GM12878 (cell line): ENCODE measurements around the gene CASP10. TPM values are rescaled to one million over a fixed set of nuclear protein-coding genes. Genes with fewer than 3 reads are reported as not detected.

Source experiments
- ATAC-seq: fragments of 200-7000 bp; cut with Tn5 transposase; 3 replicates; pipeline ENCODE4 v1.9.1; 2020; ENCODE audit warnings: mild to moderate bottlenecking, moderate library complexity
- BruUV-seq: library from RNA; stranded (reverse); fragments of 400-500 nt; replicated peaks from 2 replicates; lab custom pipeline; 2021; lab: Mats Ljungman, UMichigan
- CTCF ChIA-PET: fragments of 300-600 bp; sonication (Branson Sonifier 250); formaldehyde crosslinking; extraction: SDS; loops from one replicate; lab custom pipeline; 2021; ENCODE audit warnings: inconsistent platforms; lab: Yijun Ruan, JAX
- POLR2A ChIA-PET: fragments of 350-600 bp; formaldehyde crosslinking; extraction: SDS; loops from one replicate; lab custom pipeline; 2021; ENCODE audit warnings: inconsistent platforms; lab: Charles Lee
- RAD21 ChIA-PET: fragments of 300-600 bp; sonication (Branson Sonifier 250); formaldehyde crosslinking; loops from one replicate; lab custom pipeline; 2023; ENCODE audit warnings: antibody characterized with exemption; ENCODE audit not compliant: unreplicated experiment; lab: Charles Lee
- SMC1A ChIA-PET: fragments of 300-600 bp; sonication (Branson Sonifier 250); formaldehyde crosslinking; loops from one replicate; lab custom pipeline; 2023; ENCODE audit not compliant: unreplicated experiment, uncharacterized antibody; lab: Charles Lee
- DNase-seq: peaks from one replicate; pipeline ENCODE4 v3.0.0-alpha.2; 2011; ENCODE audit warnings: low read depth, low spot score
- FAIRE-seq: peaks from 3 replicates; lab custom pipeline; 2011; peaks lifted over from hg19 to GRCh38; lab: Jason Lieb, UNC
- H2AFZ ChIP-seq: 2 replicates; pipeline ENCODE4 v1.6.0; 2011; ENCODE audit warnings: low read depth, low read length, control low read depth; ENCODE audit not compliant: control insufficient read depth
- H3K27ac ChIP-seq: 2 replicates; pipeline ENCODE4 v1.5.1; 2011; ENCODE audit warnings: control low read depth; ENCODE audit not compliant: control insufficient read depth, insufficient read depth
- H3K27me3 ChIP-seq, 2 experiments: replicated peaks in 1 of 2; 2 replicates each; pipeline versions ENCODE4 v1.6.0 to v1.6.1; 2011; ENCODE audit warnings: low read length in 1 of 2; ENCODE audit not compliant: control insufficient read depth in 2 of 2, insufficient read depth in 2 of 2
- H3K36me3 ChIP-seq, 2 experiments: 2 replicates each; pipeline ENCODE4 v1.5.1; 2011; ENCODE audit warnings: low read length in 1 of 2; ENCODE audit not compliant: control insufficient read depth in 2 of 2, insufficient read depth in 2 of 2
- H3K4me1 ChIP-seq: 2 replicates; pipeline ENCODE4 v1.6.1; 2011; ENCODE audit warnings: mild to moderate bottlenecking, low read length, moderate library complexity, mixed read lengths; ENCODE audit not compliant: control insufficient read depth, insufficient read depth
- H3K4me2 ChIP-seq: 2 replicates; pipeline ENCODE4 v1.6.0; 2011; ENCODE audit warnings: control low read depth; ENCODE audit not compliant: control insufficient read depth, insufficient read depth
- H3K4me3 ChIP-seq: fragments of 200-600 bp; sonication (generic); 2 replicates; pipeline ENCODE4 v1.5.1; 2016
- H3K79me2 ChIP-seq: 2 replicates; pipeline ENCODE4 v1.6.0; 2011; ENCODE audit warnings: low read length; ENCODE audit not compliant: control insufficient read depth, insufficient read depth
- H3K9ac ChIP-seq: 2 replicates; pipeline ENCODE4 v1.8.0; 2011; ENCODE audit warnings: low read length, control low read depth, mixed read lengths; ENCODE audit not compliant: control insufficient read depth, insufficient read depth
- H3K9me3 ChIP-seq: replicated peaks from 3 replicates; pipeline ENCODE4 v1.5.1; 2011; ENCODE audit warnings: mild to moderate bottlenecking, low read length; ENCODE audit not compliant: control insufficient read depth, insufficient read depth
- H4K20me1 ChIP-seq: 2 replicates; pipeline ENCODE4 v1.6.0; 2011; ENCODE audit not compliant: control insufficient read depth, insufficient read depth
- CHD1 ChIP-seq: IDR thresholded peaks from 2 replicates; pipeline ENCODE4 v1.6.1; 2012; ENCODE audit warnings: low read depth, low read length, improper control_type of control experiment
- IRF4 ChIP-seq: IDR thresholded peaks from 2 replicates; pipeline ENCODE4 v1.6.1; 2011; ENCODE audit warnings: low read depth, low read length
- PML ChIP-seq: IDR thresholded peaks from 2 replicates; pipeline ENCODE4 v1.6.1; 2012; ENCODE audit warnings: low read length, inconsistent platforms
- RAD51 ChIP-seq: fragments of 450-650 bp; IDR thresholded peaks from 2 replicates; pipeline ENCODE4 v1.6.1; 2016; ENCODE audit warnings: moderate library complexity, mild to moderate bottlenecking, inconsistent platforms
- WGBS: methylation state at CpG from one replicate; pipeline ENCODE4 v1.1.6; 2016; ENCODE audit warnings: low lambda C conversion rate; ENCODE audit not compliant: insufficient replicate concordance, insufficient coverage; ENCODE audit errors: missing lambda C conversion rate; 5-methylcytosine and 5-hydroxymethylcytosine counted together
- in situ Hi-C: fragments of 300-500 bp; cut with MboI; formaldehyde crosslinking; loops from 9 replicates; pipeline ENCODE4 v1.14.3; 2018; ENCODE audit warnings: mixed read lengths
- intact Hi-C: fragments of 100-400 bp; cut with micrococcal nuclease; formaldehyde crosslinking; loops from one replicate; pipeline ENCODE4 v1.14.2; 2022; ENCODE audit not compliant: unreplicated experiment
- polyA plus RNA-seq, 11 experiments: library from polyadenylated mRNA; depleted of rRNA in 4 of 11; unstranded in 6 of 11; stranded (reverse) in 5 of 11; fragments of >200 nt; fragmentation: Nextera tagmentation in 4 of 11; fragmentation: Illumina TruSeq in 1 of 11; extraction: Ambion mirVana in 4 of 11; extraction: Trizol in 1 of 11; gene quantifications; 1 replicate in 1 of 11; 2 replicates in 10 of 11; pipeline versions ENCODE4 v1.2.1 to v1.2.3, GENCODE V29; 2011 to 2016; ENCODE audit warnings: inconsistent platforms in 2 of 11, missing spikeins in 2 of 11, low read depth in 1 of 11
- total RNA-seq, 4 experiments: library from RNA; depleted of rRNA in 3 of 4; stranded (reverse); fragments of >200 nt in 3 of 4; fragmentation: Illumina TruSeq in 1 of 4; extraction: Trizol in 1 of 4; gene quantifications; 2 replicates each; pipeline versions ENCODE4 v1.2.1 to v1.2.3, GENCODE V29; 2013 to 2021
- TF ChIP-seq, protein P1 (sequence below): fragments of 450-650 bp; IDR thresholded peaks from 2 replicates; pipeline ENCODE4 v1.6.1; 2014; ENCODE audit warnings: mild to moderate bottlenecking

CASP10 gene
- total and polyA plus RNA-seq, 10 of the 15 experiments (the other 5 are each of a cell fraction or from before 2014, with no cell fraction given), result 7.2 to 14.1 (median 10.8) TPM

GRCh38 chr2:201156640-201157039, 26.3 kb upstream of the CASP10 start:
- no peaks in the 10 kb centered on the region for H3K27me3 ChIP-seq
- no peak overlapping the region for H3K4me3 ChIP-seq
- 0% methylated on average over 1 of the region's 1 CpG for WGBS
- H3K4me2 ChIP-seq, result no peak overlapping the region
- no peaks in the 10 kb centered on the region for H3K9me3 ChIP-seq
- DNase-seq (no peak), FAIRE-seq (no peak), ATAC-seq (no peak)
- no peak overlapping the region for H3K27ac ChIP-seq
- H2AFZ ChIP-seq, result no peak overlapping the region
- H3K4me1 ChIP-seq, result peaks cover 16% of the 10 kb centered on the region
- in situ Hi-C loops, result no loop called here
- H3K79me2 ChIP-seq, result peaks cover 9% of the 10 kb centered on the region
- H3K36me3 ChIP-seq, result peaks cover 13 to 29% of the 10 kb centered on the region in 2 experiments
- intact Hi-C loops, result loop anchor here (5.0 kb wide), 2 partner anchors 84 to 254 kb away; partner anchors contain the start of genes HYCC2 and NDUFB3
- TF ChIP-seq IRF4 (no peak), PML (no peak), CHD1 (no peak), RAD51 (no peak)
- TF ChIP-seq, protein P1, sequence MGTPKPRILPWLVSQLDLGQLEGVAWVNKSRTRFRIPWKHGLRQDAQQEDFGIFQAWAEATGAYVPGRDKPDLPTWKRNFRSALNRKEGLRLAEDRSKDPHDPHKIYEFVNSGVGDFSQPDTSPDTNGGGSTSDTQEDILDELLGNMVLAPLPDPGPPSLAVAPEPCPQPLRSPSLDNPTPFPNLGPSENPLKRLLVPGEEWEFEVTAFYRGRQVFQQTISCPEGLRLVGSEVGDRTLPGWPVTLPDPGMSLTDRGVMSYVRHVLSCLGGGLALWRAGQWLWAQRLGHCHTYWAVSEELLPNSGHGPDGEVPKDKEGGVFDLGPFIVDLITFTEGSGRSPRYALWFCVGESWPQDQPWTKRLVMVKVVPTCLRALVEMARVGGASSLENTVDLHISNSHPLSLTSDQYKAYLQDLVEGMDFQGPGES, result no peak
- SMC1A ChIA-PET, result interaction anchor here (1.7 to 4.6 kb wide), 7 partner anchors 8 to 87 kb away, joined by 6 to 63 read pairs (median 28); partner anchors contain the start of genes CFLAR, HYCC2 and NDUFB3
- POLR2A ChIA-PET, result interaction anchor here (2.0 to 2.2 kb wide), 2 partner anchors 24 to 26 kb away, joined by 6 to 10 read pairs; no protein-coding TSS in a partner anchor
- no peaks in the 10 kb centered on the region for H4K20me1 ChIP-seq
- RAD21 ChIA-PET, result interaction anchor here (2.4 to 3.8 kb wide), 3 partner anchors 21 to 76 kb away, joined by 13 to 71 read pairs (median 31); partner anchors contain the start of gene CFLAR
- no peak overlapping the region for H3K9ac ChIP-seq
- CTCF ChIA-PET, result interaction anchor here (2.2 to 3.8 kb wide), 4 partner anchors 24 to 87 kb away, joined by 8 to 54 read pairs (median 38); partner anchors contain the start of genes CFLAR, HYCC2 and NDUFB3
- BruUV-seq, result no TSS peak
